ENCODE data around the gene GLB1L3. TPM values are rescaled to one million over a fixed set of nuclear protein-coding genes. Genes with fewer than 3 reads are reported as not detected.
"Not testable (repeated sequence)": the region's sequence is repeated elsewhere in the genome, so short reads cannot be mapped to it uniquely, and the experiment has no call there.

The GLB1L3 gene
- total RNA-seq, 1 donor from 2014 or later, result not detected

GRCh38 chr11:134340354-134340964 is 64.3 kb downstream of the GLB1L3 start:
- DNase-seq (ENCODE audit: low read depth), result no peak

DNA sequence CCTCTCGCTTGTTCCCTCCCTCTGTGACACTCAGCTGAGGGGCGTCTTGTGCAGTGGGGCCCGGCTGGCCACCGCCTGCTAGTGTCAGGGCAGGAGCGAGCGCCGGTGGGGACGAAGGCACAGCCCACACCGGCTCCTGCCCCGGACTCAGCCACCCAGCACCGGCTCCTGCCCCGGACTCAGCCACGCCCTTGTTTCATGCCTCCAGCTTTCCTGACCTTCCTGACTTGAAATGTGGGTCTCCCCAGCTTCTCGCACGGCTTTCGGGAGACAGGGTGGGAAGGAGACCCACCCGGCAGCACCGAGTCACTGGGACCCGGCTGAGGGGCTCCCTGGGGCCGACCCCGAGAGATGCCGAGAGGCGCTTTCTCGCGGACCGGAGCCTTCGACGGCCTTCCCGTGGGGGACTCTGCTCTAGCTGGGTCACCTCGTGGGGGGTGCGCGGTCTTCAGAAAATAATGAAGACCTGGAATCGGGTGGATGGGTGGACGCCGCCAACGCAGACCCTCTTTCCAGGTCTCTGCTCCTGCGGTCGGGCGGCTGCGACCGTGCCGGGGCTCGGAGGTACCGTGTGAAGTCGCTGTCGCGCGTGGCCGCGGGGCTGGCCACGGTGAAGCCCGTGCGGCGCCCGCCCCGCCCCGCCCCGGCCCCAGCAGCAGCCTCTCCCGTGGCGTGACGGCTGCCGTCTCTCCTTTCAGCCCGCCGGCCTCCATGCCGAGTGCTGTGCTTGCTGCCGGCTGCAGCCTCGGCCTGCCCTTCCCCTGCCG is 65.8 kb downstream of the GLB1L3 start:
- no peak for DNase-seq (ENCODE audit: low read depth)

- DNase-seq (ENCODE audit: low read depth), result no peak
Observed at GRCh38 chr11:134342572-134343340, 66.6 kb downstream of the GLB1L3 start.

DNA sequence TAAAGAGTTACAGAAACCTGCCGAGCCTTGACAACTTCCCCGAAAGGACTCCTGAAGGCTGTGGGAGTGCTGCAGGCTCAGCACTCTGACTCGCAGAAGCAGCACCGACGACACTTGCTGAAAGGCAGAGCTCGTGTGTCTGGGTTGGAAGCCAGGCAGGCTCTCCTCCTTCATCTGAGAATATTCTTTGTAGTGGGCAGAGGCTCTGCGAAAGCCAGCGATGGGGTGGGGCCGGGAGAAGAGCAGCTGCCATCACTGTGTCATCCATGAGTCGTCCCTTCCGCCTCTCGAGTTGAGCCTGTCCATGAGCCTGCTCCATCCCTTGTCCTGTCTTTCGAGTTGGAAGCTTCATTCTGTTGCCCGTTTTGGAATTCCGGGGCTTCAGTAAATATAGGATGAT is 67.5 kb downstream of the GLB1L3 start:
- peak; percentile 1 for DNase-seq (ENCODE audit: low read depth)

GRCh38 chr11:134344497-134345236 is 68.5 kb downstream of the GLB1L3 start:
- not testable (repeated sequence) for DNase-seq (ENCODE audit: low read depth)

DNA sequence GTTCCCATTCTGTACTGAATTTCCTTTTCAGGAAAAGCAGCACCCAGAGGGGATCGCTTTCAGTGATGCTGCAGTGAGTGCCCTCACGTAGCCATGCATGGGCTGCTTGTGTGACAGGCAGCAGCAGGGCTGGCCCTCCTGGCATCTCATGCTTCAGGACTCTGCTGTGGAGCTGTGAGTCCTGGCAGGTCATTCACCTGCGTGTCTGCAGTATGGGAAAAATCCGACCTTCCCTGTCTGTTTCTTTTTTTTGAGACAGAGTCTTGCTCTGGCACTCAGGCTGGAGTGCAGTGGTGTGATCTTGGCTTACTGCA is 69.0 kb downstream of the GLB1L3 start:
- DNase-seq (ENCODE audit: low read depth), result no peak

GRCh38 chr11:134346101-134346975 is 70.2 kb downstream of the GLB1L3 start:
- no peak for DNase-seq (ENCODE audit: low read depth)

- no peak for DNase-seq (ENCODE audit: low read depth)
Observed at GRCh38 chr11:134346976-134347350, 70.8 kb downstream of the GLB1L3 start.

DNA sequence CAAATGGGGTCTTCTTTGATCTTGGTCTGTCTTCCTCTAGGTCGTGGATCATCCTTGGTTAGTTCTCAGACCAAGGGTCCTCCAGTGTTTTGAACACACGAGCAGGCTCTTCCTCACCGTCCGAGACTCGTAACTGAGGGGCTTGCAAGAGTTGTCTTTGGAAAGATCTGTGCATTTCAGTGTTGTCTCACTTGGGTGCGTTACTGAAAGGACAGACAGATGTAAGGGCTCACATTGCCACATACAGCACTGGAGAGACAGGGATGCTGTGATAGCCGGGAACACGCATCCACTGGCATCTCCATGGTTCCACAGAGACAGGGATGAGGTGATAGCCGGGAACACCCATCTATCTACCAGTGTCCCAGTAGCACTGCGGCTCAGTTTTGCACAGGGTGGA is 71.3 kb downstream of the GLB1L3 start:
- no peak for DNase-seq (ENCODE audit: low read depth)

GRCh38 chr11:134349109-134349801 is 73.1 kb downstream of the GLB1L3 start:
- no peak for DNase-seq (ENCODE audit: low read depth)

DNA sequence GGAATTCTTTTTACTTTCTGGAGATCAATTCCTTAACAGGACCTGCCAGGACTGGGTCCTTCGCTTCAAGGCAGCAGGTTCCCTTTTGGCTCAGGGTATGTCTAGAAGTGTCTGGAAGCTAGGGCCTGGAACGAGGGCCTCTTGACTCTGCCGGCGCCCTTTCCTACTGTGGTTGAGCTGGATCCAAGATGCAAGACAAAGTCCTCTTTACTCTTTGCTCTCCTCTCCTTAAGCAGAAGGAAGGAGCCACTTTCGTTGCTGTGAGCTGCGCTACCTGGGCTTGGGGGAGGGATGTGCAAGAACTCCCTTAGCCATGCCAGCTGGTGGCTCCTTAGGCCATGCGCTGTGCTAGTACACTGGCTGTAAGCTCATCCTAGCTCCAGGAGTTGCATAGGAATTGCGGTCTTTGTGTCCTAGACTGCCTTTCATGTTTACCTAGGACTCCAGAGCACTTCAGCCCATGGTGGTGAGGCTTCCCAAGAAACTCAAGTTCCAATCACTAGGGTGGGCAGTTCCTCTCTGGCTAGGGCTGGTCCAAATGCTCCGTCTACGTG is 73.7 kb downstream of the GLB1L3 start:
- DNase-seq (ENCODE audit: low read depth), result no peak

DNA sequence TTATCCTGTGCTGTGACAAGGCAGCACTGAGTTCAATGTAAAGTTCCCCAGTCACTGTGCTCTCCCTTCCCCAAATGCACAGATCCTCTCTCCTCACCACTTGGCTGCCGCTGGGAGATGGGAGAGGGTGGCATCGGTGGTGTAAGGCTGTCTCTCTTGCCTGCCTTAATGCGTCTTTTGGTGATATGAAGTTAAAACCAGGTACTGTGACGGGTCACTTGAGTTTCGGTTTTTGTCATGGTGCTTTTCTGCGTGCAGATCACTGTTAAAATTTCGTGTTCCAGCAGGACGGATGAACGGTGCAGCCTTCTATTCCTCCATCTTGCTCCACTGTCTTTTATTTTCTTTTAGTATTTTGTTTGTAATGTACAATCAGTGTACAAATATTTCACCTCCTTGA is 74.2 kb downstream of the GLB1L3 start:
- no peak for DNase-seq (ENCODE audit: low read depth)

GRCh38 chr11:134352111-134352510 is 75.9 kb downstream of the GLB1L3 start:
- no peak for DNase-seq (ENCODE audit: low read depth)

- no peak for DNase-seq (ENCODE audit: low read depth)
Observed at GRCh38 chr11:134355136-134355535, 79.0 kb downstream of the GLB1L3 start.

GRCh38 chr11:134355656-134356055 is 79.5 kb downstream of the GLB1L3 start:
- DNase-seq (ENCODE audit: low read depth), result no peak

- DNase-seq (ENCODE audit: low read depth), result no peak
Observed at GRCh38 chr11:134356656-134357544, 80.7 kb downstream of the GLB1L3 start.

DNA sequence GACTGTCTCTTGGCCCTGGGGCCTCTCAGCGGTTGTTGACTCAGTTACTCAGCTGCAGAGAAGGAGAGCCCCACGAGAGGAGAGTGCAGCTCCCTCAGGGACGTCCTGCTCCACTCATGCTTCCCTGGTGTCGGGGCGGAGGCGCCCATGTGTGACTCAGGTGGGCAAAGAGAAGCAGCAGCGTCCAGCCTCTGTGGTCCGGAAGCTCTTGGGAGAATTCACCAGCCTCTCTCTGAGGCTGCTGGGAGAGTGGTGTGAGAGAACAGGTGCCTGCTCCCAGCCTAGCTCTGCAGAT is 81.3 kb downstream of the GLB1L3 start:
- DNase-seq (ENCODE audit: low read depth), result no peak

- no peak for DNase-seq (ENCODE audit: low read depth)
Observed at GRCh38 chr11:134358165-134358855, 82.1 kb downstream of the GLB1L3 start.
